Measurements from ENCODE around the gene ROBO2. TPM values are rescaled to one million over a fixed set of nuclear protein-coding genes. Genes with fewer than 3 reads are reported as not detected.
A peak's percentile ranks its signal among the peaks of the same experiment; 100 is the strongest.

The ROBO2 gene
- total and polyA plus RNA-seq, 5 donors, result 0.05 to 2.1 (median 0.39) TPM; not detected in 1

- ATAC-seq, result no peak
- H3K4me3 ChIP-seq (ENCODE audit: low read length), result no peak overlapping the region
- H3K27me3 ChIP-seq (ENCODE audit: control insufficient read depth, insufficient read depth), result no peaks in the 10 kb centered on the region
- H3K27ac ChIP-seq (ENCODE audit: low read length), result no peak overlapping the region
- intact Hi-C loops (cut with DNase I), result no loop called here
- H3K4me1 ChIP-seq (ENCODE audit: control insufficient read depth, insufficient read depth, low read length), result no peaks in the 10 kb centered on the region
- WGBS, result 71% methylated on average over 3 of the region's 3 CpGs
- no peak for DNase-seq
- H3K9me3 ChIP-seq (ENCODE audit: control insufficient read depth, low read length), result no peaks in the 10 kb centered on the region
Observed at GRCh38 chr3:77304700-77305021, 264.8 kb downstream of the ROBO2 start.

- intact Hi-C loops (cut with DNase I), result no loop called here
- Histone ChIP-seq H3K4me1 (ENCODE audit: control insufficient read depth, insufficient read depth, low read length) (no peaks in the 10 kb centered on the region), H3K4me3 (ENCODE audit: low read length) (no peak overlapping the region), H3K9me3 (ENCODE audit: control insufficient read depth, low read length) (no peaks in the 10 kb centered on the region), H3K27me3 (ENCODE audit: control insufficient read depth, insufficient read depth) (no peaks in the 10 kb centered on the region), H3K27ac (ENCODE audit: low read length) (no peak overlapping the region)
- DNase-seq, result no peak
- ATAC-seq, result no peak
Observed at GRCh38 chr3:77309460-77309859, 269.6 kb downstream of the ROBO2 start.

- Histone ChIP-seq H3K4me3 (ENCODE audit: low read length) (no peak overlapping the region), H3K27ac (ENCODE audit: low read length) (no peak overlapping the region), H3K9me3 (ENCODE audit: control insufficient read depth, low read length) (no peaks in the 10 kb centered on the region), H3K27me3 (ENCODE audit: control insufficient read depth, insufficient read depth) (no peaks in the 10 kb centered on the region), H3K4me1 (ENCODE audit: control insufficient read depth, insufficient read depth, low read length) (no peaks in the 10 kb centered on the region)
- WGBS, result 80% methylated on average over 3 of the region's 3 CpGs
- ATAC-seq, result no peak
- intact Hi-C loops (cut with DNase I), result no loop called here
- DNase-seq, result no peak
Observed at GRCh38 chr3:77313843-77314242, 273.9 kb downstream of the ROBO2 start.

GRCh38 chr3:77319711-77320110 is 279.8 kb downstream of the ROBO2 start:
- WGBS, result 42% methylated on average over 2 of the region's 2 CpGs
- no peak for ATAC-seq
- no peak overlapping the region for H3K4me3 ChIP-seq (ENCODE audit: low read length)

GRCh38 chr3:77320514-77320913 is 280.6 kb downstream of the ROBO2 start:
- 9% methylated on average over 3 of the region's 3 CpGs for WGBS

More at GRCh38 chr3:77319711-77320110, 279.8 kb downstream of the ROBO2 start:
- no peaks in the 10 kb centered on the region for H3K4me1 ChIP-seq (ENCODE audit: control insufficient read depth, insufficient read depth, low read length)
- no peak for DNase-seq
- no peaks in the 10 kb centered on the region for H3K27me3 ChIP-seq (ENCODE audit: control insufficient read depth, insufficient read depth)
- no peaks in the 10 kb centered on the region for H3K9me3 ChIP-seq (ENCODE audit: control insufficient read depth, low read length)
- no peak overlapping the region for H3K27ac ChIP-seq (ENCODE audit: low read length)
- intact Hi-C loops (cut with DNase I), result no loop called here

GRCh38 chr3:77321646-77322045 is 281.7 kb downstream of the ROBO2 start:
- no peaks in the 10 kb centered on the region for H3K27me3 ChIP-seq (ENCODE audit: control insufficient read depth, insufficient read depth)
- H3K9me3 ChIP-seq (ENCODE audit: control insufficient read depth, low read length), result no peaks in the 10 kb centered on the region
- no peaks in the 10 kb centered on the region for H3K4me1 ChIP-seq (ENCODE audit: control insufficient read depth, insufficient read depth, low read length)
- WGBS, result 55% methylated on average over 6 of the region's 6 CpGs
- no peak for ATAC-seq
- no peak for DNase-seq
- no peak overlapping the region for H3K4me3 ChIP-seq (ENCODE audit: low read length)
- H3K27ac ChIP-seq (ENCODE audit: low read length), result no peak overlapping the region
- intact Hi-C loops (cut with DNase I), result no loop called here

More at GRCh38 chr3:77320514-77320913, 280.6 kb downstream of the ROBO2 start:
- Histone ChIP-seq H3K9me3 (ENCODE audit: control insufficient read depth, low read length) (no peaks in the 10 kb centered on the region), H3K27ac (ENCODE audit: low read length) (no peak overlapping the region), H3K27me3 (ENCODE audit: control insufficient read depth, insufficient read depth) (no peaks in the 10 kb centered on the region), H3K4me1 (ENCODE audit: control insufficient read depth, insufficient read depth, low read length) (no peaks in the 10 kb centered on the region), H3K4me3 (ENCODE audit: low read length) (no peak overlapping the region)
- intact Hi-C loops (cut with DNase I), result no loop called here
- no peak for ATAC-seq
- DNase-seq, result no peak

- ATAC-seq (no peak), DNase-seq (no peak)
- H3K4me3 ChIP-seq (ENCODE audit: low read length), result no peak overlapping the region
- H3K27ac ChIP-seq (ENCODE audit: low read length), result no peak overlapping the region
- H3K4me1 ChIP-seq (ENCODE audit: control insufficient read depth, insufficient read depth, low read length), result no peaks in the 10 kb centered on the region
- no peaks in the 10 kb centered on the region for H3K27me3 ChIP-seq (ENCODE audit: control insufficient read depth, insufficient read depth)
- H3K9me3 ChIP-seq (ENCODE audit: control insufficient read depth, low read length), result no peaks in the 10 kb centered on the region
- intact Hi-C loops (cut with DNase I), result no loop called here
Observed at GRCh38 chr3:77323626-77324025, 283.7 kb downstream of the ROBO2 start.

- H3K27me3 ChIP-seq (ENCODE audit: control insufficient read depth, insufficient read depth), result no peaks in the 10 kb centered on the region
- H3K27ac ChIP-seq (ENCODE audit: low read length), result no peak overlapping the region
- intact Hi-C loops (cut with DNase I), result no loop called here
- no peaks in the 10 kb centered on the region for H3K4me1 ChIP-seq (ENCODE audit: control insufficient read depth, insufficient read depth, low read length)
- ATAC-seq (no peak), DNase-seq (no peak)
- H3K4me3 ChIP-seq (ENCODE audit: low read length), result no peak overlapping the region
- no peaks in the 10 kb centered on the region for H3K9me3 ChIP-seq (ENCODE audit: control insufficient read depth, low read length)
- WGBS, result 92% methylated on average over 3 of the region's 3 CpGs
Observed at GRCh38 chr3:77324105-77324504, 284.2 kb downstream of the ROBO2 start.

GRCh38 chr3:77325280-77325679 is 285.4 kb downstream of the ROBO2 start:
- 60% methylated on average over 2 of the region's 2 CpGs for WGBS
- no peak for ATAC-seq
- Histone ChIP-seq H3K4me3 (ENCODE audit: low read length) (no peak overlapping the region), H3K4me1 (ENCODE audit: control insufficient read depth, insufficient read depth, low read length) (no peaks in the 10 kb centered on the region), H3K27ac (ENCODE audit: low read length) (no peak overlapping the region), H3K27me3 (ENCODE audit: control insufficient read depth, insufficient read depth) (no peaks in the 10 kb centered on the region), H3K9me3 (ENCODE audit: control insufficient read depth, low read length) (no peaks in the 10 kb centered on the region)
- DNase-seq, result peak in 1 of 3 donors; percentile 2
- intact Hi-C loops (cut with DNase I), result no loop called here

- 92% methylated on average over 2 of the region's 2 CpGs for WGBS
- Histone ChIP-seq H3K9me3 (ENCODE audit: control insufficient read depth, low read length) (no peaks in the 10 kb centered on the region), H3K4me1 (ENCODE audit: control insufficient read depth, insufficient read depth, low read length) (no peaks in the 10 kb centered on the region), H3K27ac (ENCODE audit: low read length) (no peak overlapping the region), H3K27me3 (ENCODE audit: control insufficient read depth, insufficient read depth) (no peaks in the 10 kb centered on the region), H3K4me3 (ENCODE audit: low read length) (no peak overlapping the region)
- DNase-seq (no peak), ATAC-seq (no peak)
- intact Hi-C loops (cut with DNase I), result no loop called here
Observed at GRCh38 chr3:77325702-77326101, 285.8 kb downstream of the ROBO2 start.

- Histone ChIP-seq H3K9me3 (ENCODE audit: control insufficient read depth, low read length) (no peaks in the 10 kb centered on the region), H3K27me3 (ENCODE audit: control insufficient read depth, insufficient read depth) (no peaks in the 10 kb centered on the region), H3K4me3 (ENCODE audit: low read length) (no peak overlapping the region), H3K4me1 (ENCODE audit: control insufficient read depth, insufficient read depth, low read length) (no peaks in the 10 kb centered on the region), H3K27ac (ENCODE audit: low read length) (no peak overlapping the region)
- intact Hi-C loops (cut with DNase I), result no loop called here
- 88% methylated on average over 5 of the region's 5 CpGs for WGBS
- ATAC-seq (no peak), DNase-seq (no peak)
Observed at GRCh38 chr3:77326586-77326985, 286.7 kb downstream of the ROBO2 start.

- no peak overlapping the region for H3K27ac ChIP-seq (ENCODE audit: low read length)
- 34% methylated on average over 1 of the region's 1 CpG for WGBS
- H3K4me1 ChIP-seq (ENCODE audit: control insufficient read depth, insufficient read depth, low read length), result no peaks in the 10 kb centered on the region
- H3K9me3 ChIP-seq (ENCODE audit: control insufficient read depth, low read length), result no peaks in the 10 kb centered on the region
- no peak overlapping the region for H3K4me3 ChIP-seq (ENCODE audit: low read length)
- no peak for ATAC-seq
- DNase-seq, result no peak
- intact Hi-C loops (cut with DNase I), result no loop called here
- H3K27me3 ChIP-seq (ENCODE audit: control insufficient read depth, insufficient read depth), result no peaks in the 10 kb centered on the region
Observed at GRCh38 chr3:77328690-77329089, 288.8 kb downstream of the ROBO2 start.

All from right cardiac atrium (tissue), 5 donors.